AG04450 (cell line): ENCODE data around the gene PRRG4. TPM values are rescaled to one million over a fixed set of nuclear protein-coding genes. Genes with fewer than 3 reads are reported as not detected.

Experiments used
- CTCF ChIA-PET: fragments of 300-600, 350-600 bp; formaldehyde crosslinking; extraction: SDS; loops from one replicate; lab custom pipeline; 2022; ENCODE audit warnings: antibody characterized with exemption, inconsistent platforms; lab: Charles Lee
- POLR2A ChIA-PET: fragments of 350-600 bp; formaldehyde crosslinking; extraction: SDS; loops from one replicate; lab custom pipeline; 2021; ENCODE audit warnings: antibody characterized with exemption, inconsistent platforms; lab: Yijun Ruan, JAX
- DNase-seq: peaks from one replicate; pipeline ENCODE4 v3.0.0-alpha.2; 2011; ENCODE audit warnings: low read depth, low spot score
- H3K27ac ChIP-seq: one replicate; pipeline ENCODE4 v1.5.1; 2012; ENCODE audit warnings: low read depth, low read length, control low read depth
- H3K27me3 ChIP-seq: one replicate; pipeline ENCODE4 v1.6.0; 2012; ENCODE audit warnings: low read length; ENCODE audit not compliant: control insufficient read depth, insufficient read depth
- H3K4me3 ChIP-seq: 2 replicates; pipeline ENCODE4 v1.5.1; 2011; ENCODE audit warnings: mild to moderate bottlenecking, low read depth, low read length, control low read depth
- H3K9me3 ChIP-seq: 2 replicates; pipeline ENCODE4 v1.5.1; 2012; ENCODE audit warnings: low read length; ENCODE audit not compliant: control insufficient read depth, insufficient read depth
- CTCF ChIP-seq: IDR thresholded peaks from 2 replicates; pipeline ENCODE4 v1.5.1; 2011; ENCODE audit warnings: low read depth, low read length, control low read depth, inconsistent platforms
- polyA plus RNA-seq: library from polyadenylated mRNA; depleted of rRNA; stranded (reverse); fragments of >200 nt; gene quantifications from 2 replicates; pipeline ENCODE4 v1.2.3, GENCODE V29; 2011

PRRG4 gene
- polyA plus RNA-seq, 1 experiment, result not detected

GRCh38 chr11:32833921-32834320 lies 4.2 kb downstream of the PRRG4 start:
- no peak overlapping the region for H3K4me3 ChIP-seq
- H3K27me3 ChIP-seq, result peaks cover 26% of the 10 kb centered on the region
- POLR2A ChIA-PET, result no interaction called here
- H3K9me3 ChIP-seq, result no peaks in the 10 kb centered on the region; the same call in 1 of the 2 replicates
- CTCF ChIA-PET, result no interaction called here
- TF ChIP-seq CTCF, result no peak
- no peak for DNase-seq
- H3K27ac ChIP-seq, result no peak overlapping the region

- H3K9me3 ChIP-seq, result no peaks in the 10 kb centered on the region
- no peak for DNase-seq
- peaks cover 8% of the 10 kb centered on the region for H3K27me3 ChIP-seq
- H3K27ac ChIP-seq, result no peak overlapping the region
- TF ChIP-seq CTCF, result no peak
- ChIA-PET POLR2A (no interaction called here), CTCF (no interaction called here)
- no peak overlapping the region for H3K4me3 ChIP-seq
Observed at GRCh38 chr11:32836946-32837345, 7.2 kb downstream of the PRRG4 start.

GRCh38 chr11:32838505-32839274 lies 9.0 kb downstream of the PRRG4 start:
- DNase-seq, result no peak
- Histone ChIP-seq H3K4me3 (no peak overlapping the region), H3K27ac (no peak overlapping the region), H3K27me3 (peaks cover 2% of the 10 kb centered on the region), H3K9me3 (no peaks in the 10 kb centered on the region)
- POLR2A ChIA-PET, result no interaction called here
- CTCF ChIA-PET, result interaction anchor here (0.7 to 0.8 kb wide), 2 partner anchors 30 to 47 kb away, joined by 3 to 6 read pairs; no protein-coding TSS in a partner anchor
- TF ChIP-seq CTCF, result no peak

GRCh38 chr11:32839308-32839707 lies 9.6 kb downstream of the PRRG4 start:
- ChIA-PET POLR2A (no interaction called here), CTCF (interaction anchor here (0.7 to 0.8 kb wide), 2 partner anchors 30 to 47 kb away, joined by 3 to 6 read pairs; no protein-coding TSS in a partner anchor)
- Histone ChIP-seq H3K27ac (no peak overlapping the region), H3K27me3 (no peaks in the 10 kb centered on the region), H3K4me3 (no peak overlapping the region), H3K9me3 (no peaks in the 10 kb centered on the region)
- DNase-seq, result no peak
- TF ChIP-seq CTCF, result no peak

- CTCF ChIA-PET, result interaction anchor here (1.4 kb wide), 1 partner anchor 220 kb away, joined by 4 read pairs; no protein-coding TSS in a partner anchor
- no peaks in the 10 kb centered on the region for H3K9me3 ChIP-seq
- H3K27me3 ChIP-seq, result no peaks in the 10 kb centered on the region
- POLR2A ChIA-PET, result no interaction called here
- DNase-seq, result no peak
- no peak overlapping the region for H3K27ac ChIP-seq
- TF ChIP-seq CTCF, result no peak
- H3K4me3 ChIP-seq, result no peak overlapping the region
Observed at GRCh38 chr11:32840587-32840986, 10.9 kb downstream of the PRRG4 start.
